Uterus (tissue), 4 donors: ENCODE measurements around the gene GATAD2B. TPM values are rescaled to one million over a fixed set of nuclear protein-coding genes. Genes with fewer than 3 reads are reported as not detected.

Experiments used
- DNase-seq, 2 donors: peaks; one replicate each; pipeline ENCODE4 v3.0.0-alpha.2; 2019 to 2020
- H3K27ac ChIP-seq, 2 donors: fragments of 200-600 bp; sonication (generic); 1 replicate in 1 of 2; 2 replicates in 1 of 2; pipeline ENCODE4 v1.5.1; 2016 to 2018
- H3K27me3 ChIP-seq, 2 donors: fragments of 200-600 bp; sonication (generic); one replicate each; pipeline ENCODE4 v1.5.1; 2018 to 2019; ENCODE audit warnings: control low read depth in 1 of 2
- H3K36me3 ChIP-seq, 2 donors: fragments of 200-600 bp; sonication (generic); one replicate each; pipeline ENCODE4 v1.5.1; 2019; ENCODE audit warnings: control low read depth in 1 of 2
- H3K4me1 ChIP-seq, 2 donors: fragments of 200-600 bp; sonication (generic); one replicate each; pipeline ENCODE4 v1.5.1; 2018 to 2019; ENCODE audit warnings: control low read depth in 1 of 2
- H3K4me3 ChIP-seq, 2 donors: fragments of 200-600 bp; sonication (generic); 1 replicate in 1 of 2; 2 replicates in 1 of 2; pipeline ENCODE4 v1.5.1; 2018 to 2019; ENCODE audit warnings: mild to moderate bottlenecking in 1 of 2
- H3K9me3 ChIP-seq, 2 donors: fragments of 200-600 bp; sonication (generic); one replicate each; pipeline ENCODE4 v1.5.1; 2019; ENCODE audit warnings: control low read depth in 1 of 2
- CTCF ChIP-seq, 4 experiments: fragments of 200-600 bp in 2 of 4; fragments of 450-650 bp in 2 of 4; sonication (generic) in 2 of 4; IDR thresholded peaks; one replicate each; pipeline ENCODE4 v1.5.1; 2016 to 2019; ENCODE audit warnings: antibody characterized with exemption in 4 of 4, mild to moderate bottlenecking in 2 of 4, moderate library complexity in 1 of 4
- POLR2A ChIP-seq, 2 donors: fragments of 450-650 bp; IDR thresholded peaks; one replicate each; pipeline ENCODE4 v1.6.1; 2016; ENCODE audit warnings: antibody characterized with exemption in 2 of 2, mild to moderate bottlenecking in 1 of 2, moderate library complexity in 1 of 2
- intact Hi-C: fragments of 100-400 bp; cut with DNase I; formaldehyde crosslinking; loops from one replicate; pipeline ENCODE4 v1.15.1; 2023; ENCODE audit warnings: low total_unique reads
- total RNA-seq, 4 donors: library from RNA; depleted of rRNA in 3 of 4; stranded (reverse); fragments of >200 nt in 3 of 4; gene quantifications; one replicate each; pipeline versions ENCODE4 v1.1.0 to v1.2.4, GENCODE V29; 2014 to 2023
- donor health status: DM: yes; HTN: yes; CAD: no.

Gene GATAD2B
- total RNA-seq, 4 donors from 2014 or later = 7.1 to 79.0 (median 26.6) TPM

GRCh38 chr1:153816283-153816889, 106.4 kb downstream of the GATAD2B start:
- no peaks in the 10 kb centered on the region for H3K27me3 ChIP-seq
- no peak for TF ChIP-seq POLR2A (IDR thresholded peaks at IDR 0.05)
- TF ChIP-seq CTCF (IDR thresholded peaks at IDR 0.05) = no peak
- no peaks in the 10 kb centered on the region for H3K9me3 ChIP-seq
- intact Hi-C loops = no loop called here
- no peak overlapping the region for H3K27ac ChIP-seq
- no peaks in the 10 kb centered on the region for H3K4me1 ChIP-seq
- no peak for DNase-seq
- no peaks in the 10 kb centered on the region for H3K36me3 ChIP-seq
- no peak overlapping the region for H3K4me3 ChIP-seq

GRCh38 chr1:153805886-153806719, 116.7 kb downstream of the GATAD2B start:
- Histone ChIP-seq H3K9me3 (no peaks in the 10 kb centered on the region), H3K27ac (no peak overlapping the region), H3K27me3 (no peaks in the 10 kb centered on the region), H3K4me1 (no peaks in the 10 kb centered on the region), H3K36me3 (no peaks in the 10 kb centered on the region), H3K4me3 (no peak overlapping the region)
- no peak for DNase-seq
- TF ChIP-seq POLR2A (IDR thresholded peaks at IDR 0.05) (no peak), CTCF (IDR thresholded peaks at IDR 0.05) (no peak)
- intact Hi-C loops = no loop called here

GRCh38 chr1:153805042-153805745, 117.6 kb downstream of the GATAD2B start:
- H3K27me3 ChIP-seq = no peaks in the 10 kb centered on the region
- TF ChIP-seq CTCF (IDR thresholded peaks at IDR 0.05) = no peak
- no peak for TF ChIP-seq POLR2A (IDR thresholded peaks at IDR 0.05)
- H3K36me3 ChIP-seq = no peaks in the 10 kb centered on the region
- H3K9me3 ChIP-seq = no peaks in the 10 kb centered on the region
- no peak overlapping the region for H3K4me3 ChIP-seq
- DNase-seq = no peak
- intact Hi-C loops = no loop called here
- H3K4me1 ChIP-seq = no peaks in the 10 kb centered on the region
- H3K27ac ChIP-seq = no peak overlapping the region

GRCh38 chr1:153804112-153804511, 118.7 kb downstream of the GATAD2B start:
- Histone ChIP-seq H3K9me3 (no peaks in the 10 kb centered on the region), H3K36me3 (no peaks in the 10 kb centered on the region), H3K4me1 (no peaks in the 10 kb centered on the region), H3K27me3 (no peaks in the 10 kb centered on the region), H3K4me3 (no peak overlapping the region), H3K27ac (no peak overlapping the region)
- TF ChIP-seq POLR2A (IDR thresholded peaks at IDR 0.05) (no peak), CTCF (IDR thresholded peaks at IDR 0.05) (no peak)
- no peak for DNase-seq
- intact Hi-C loops = no loop called here
